CD4-positive, CD25-positive, alpha-beta regulatory T cell (primary cell): Measurements from ENCODE around the gene DYSF. TPM values are rescaled to one million over a fixed set of nuclear protein-coding genes. Genes with fewer than 3 reads are reported as not detected.

ENCODE experiments used
- ATAC-seq, 2 donors: fragments of 150-1000 bp; cut with Tn5 transposase; one replicate each; pipeline ENCODE4 v1.10.0; 2021; ENCODE audit warnings: low read depth in 2 of 2, moderate number of reproducible peaks in 2 of 2, moderate library complexity in 1 of 2
- DNase-seq, 3 donors: peaks; one replicate each; pipeline versions ENCODE4 v3.0.0 to v3.0.0-alpha.2; 2012 to 2022; ENCODE audit warnings: mixed read lengths in 1 of 3
- H3K27ac ChIP-seq: one replicate; pipeline ENCODE4 v1.7.0; 2013; ENCODE audit warnings: mild to moderate bottlenecking, low read length; ENCODE audit not compliant: insufficient read depth, poor library complexity, severe bottlenecking
- H3K27me3 ChIP-seq: one replicate; pipeline ENCODE4 v1.7.0; 2013; ENCODE audit warnings: low read length; ENCODE audit not compliant: control insufficient read depth, insufficient read depth
- H3K36me3 ChIP-seq: one replicate; pipeline ENCODE4 v1.7.0; 2013; ENCODE audit warnings: mild to moderate bottlenecking, low read length, moderate library complexity; ENCODE audit not compliant: control insufficient read depth, insufficient read depth
- H3K4me1 ChIP-seq: 2 replicates; pipeline ENCODE4 v1.7.0; 2013; ENCODE audit warnings: mild to moderate bottlenecking, low read length; ENCODE audit not compliant: insufficient read depth, control insufficient read depth, poor library complexity, severe bottlenecking
- H3K4me3 ChIP-seq: one replicate; pipeline ENCODE4 v1.7.0; 2013; ENCODE audit warnings: low read depth, mild to moderate bottlenecking, low read length, moderate library complexity
- H3K9me3 ChIP-seq, 2 experiments: 1 replicate in 1 of 2; 2 replicates in 1 of 2; pipeline ENCODE4 v1.7.0; 2013; ENCODE audit warnings: low read length in 2 of 2, mild to moderate bottlenecking in 1 of 2, moderate library complexity in 1 of 2; ENCODE audit not compliant: control insufficient read depth in 2 of 2
- H3K27ac Mint-ChIP-seq, 3 donors: one replicate each; pipeline ENCODE4 v1.8.0; 2020 to 2022; ENCODE audit warnings: mild to moderate bottlenecking in 3 of 3, mixed read lengths in 3 of 3, moderate library complexity in 2 of 3
- H3K27me3 Mint-ChIP-seq: one replicate; pipeline ENCODE4 v1.8.0; 2022; ENCODE audit warnings: mild to moderate bottlenecking, mixed read lengths
- H3K36me3 Mint-ChIP-seq: one replicate; pipeline ENCODE4 v1.8.0; 2020; ENCODE audit warnings: mixed read lengths
- H3K4me1 Mint-ChIP-seq, 4 donors: one replicate each; pipeline ENCODE4 v1.8.0; 2020 to 2022; ENCODE audit warnings: mixed read lengths in 4 of 4, mild to moderate bottlenecking in 1 of 4
- H3K4me3 Mint-ChIP-seq, 4 donors: one replicate each; pipeline ENCODE4 v1.8.0; 2020 to 2022; ENCODE audit warnings: mild to moderate bottlenecking in 4 of 4, mixed read lengths in 4 of 4, moderate library complexity in 3 of 4
- H3K9me3 Mint-ChIP-seq, 7 donors: one replicate each; pipeline ENCODE4 v1.8.0; 2020 to 2022; ENCODE audit warnings: mixed read lengths in 7 of 7, mild to moderate bottlenecking in 3 of 7, moderate library complexity in 2 of 7
- polyA plus RNA-seq, 4 donors: library from polyadenylated mRNA; unstranded; fragments of 300-500 nt; fragmentation: Illumina TruSeq; gene quantifications; one replicate each; pipeline ENCODE4 v1.2.3, GENCODE V29; 2021
- total RNA-seq: library from RNA; stranded (reverse); gene quantifications from one replicate; pipeline ENCODE4 v1.2.3, GENCODE V29; 2022

DYSF gene
- total and polyA plus RNA-seq, 5 donors from 2014 or later: 0.10 to 0.13 TPM; not detected in 3

DNA sequence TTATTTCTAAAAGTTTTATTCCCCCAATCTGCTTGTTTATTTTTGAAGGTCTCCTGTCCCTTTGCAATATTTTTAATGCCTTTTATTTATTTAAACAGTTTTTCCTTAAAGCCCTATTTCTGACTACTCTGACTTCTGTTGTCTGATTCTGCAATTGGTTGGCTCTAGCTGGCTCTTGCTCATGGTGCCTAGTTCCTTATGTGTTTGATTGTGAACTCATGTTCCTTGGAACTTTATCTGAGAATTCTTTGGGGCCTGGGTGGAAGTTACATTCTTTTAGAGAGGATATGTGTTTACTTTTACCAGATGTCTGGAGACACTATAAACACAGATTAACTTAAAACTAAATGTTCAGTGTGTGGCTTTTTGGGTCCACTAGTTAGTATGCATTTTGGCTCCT lies 175.9 kb downstream of the DYSF start:
- Histone ChIP-seq H3K36me3 (no peaks in the 10 kb centered on the region), H3K4me3 (no peak overlapping the region), H3K27ac (no peak overlapping the region), H3K4me1 (no peaks in the 10 kb centered on the region), H3K27me3 (peaks cover 11% of the 10 kb centered on the region), H3K9me3 (no peaks in the 10 kb centered on the region)
- Mint-ChIP-seq H3K9me3 (no peaks in the 10 kb centered on the region), H3K27ac (no peak overlapping the region), H3K27me3 (peaks cover 31% of the 10 kb centered on the region), H3K4me3 (no peak overlapping the region), H3K4me1 (no peaks in the 10 kb centered on the region), H3K36me3 (no peaks in the 10 kb centered on the region)
- DNase-seq (no peak), ATAC-seq (no peak)

DNA sequence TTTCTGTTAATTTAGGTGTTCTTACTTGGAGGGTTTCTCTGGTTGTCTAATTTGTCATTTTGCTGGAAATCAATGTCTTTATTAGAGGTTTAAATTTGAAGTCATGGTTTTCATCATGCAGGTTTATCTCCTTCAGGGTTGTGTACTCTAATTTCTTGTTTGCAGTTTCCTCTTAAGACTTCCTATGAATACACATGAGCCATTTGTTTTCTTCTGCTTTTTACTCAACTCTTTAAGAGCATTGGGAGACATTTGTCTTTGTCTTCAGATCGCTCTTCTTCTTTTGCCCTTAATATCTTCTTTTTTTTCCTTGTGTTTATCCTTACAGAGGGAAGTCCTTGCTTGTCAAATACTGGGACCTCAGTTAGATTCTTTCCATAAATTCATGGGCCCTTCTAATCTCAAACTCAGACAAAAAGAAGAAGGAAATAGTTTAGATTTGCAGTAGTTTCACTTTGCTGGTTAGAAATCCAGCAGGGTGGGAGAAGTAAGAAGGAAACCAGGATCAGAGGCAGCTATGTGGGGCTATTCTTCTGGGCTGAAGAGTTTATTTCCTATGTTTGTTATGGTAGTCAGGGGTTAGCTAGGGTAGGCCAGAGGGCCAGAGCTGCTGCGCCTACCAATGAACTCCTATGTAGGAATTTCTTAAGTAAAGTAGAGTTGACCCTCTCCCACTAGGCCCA lies 176.6 kb downstream of the DYSF start:
- Mint-ChIP-seq H3K27ac (no peak overlapping the region), H3K9me3 (no peaks in the 10 kb centered on the region), H3K4me3 (no peak overlapping the region), H3K36me3 (no peaks in the 10 kb centered on the region), H3K4me1 (no peaks in the 10 kb centered on the region), H3K27me3 (peaks cover 31% of the 10 kb centered on the region)
- DNase-seq (no peak), ATAC-seq (no peak)
- Histone ChIP-seq H3K4me1 (no peaks in the 10 kb centered on the region), H3K27ac (no peak overlapping the region), H3K4me3 (no peak overlapping the region), H3K9me3 (no peaks in the 10 kb centered on the region), H3K27me3 (peaks cover 11% of the 10 kb centered on the region), H3K36me3 (no peaks in the 10 kb centered on the region)

DNA sequence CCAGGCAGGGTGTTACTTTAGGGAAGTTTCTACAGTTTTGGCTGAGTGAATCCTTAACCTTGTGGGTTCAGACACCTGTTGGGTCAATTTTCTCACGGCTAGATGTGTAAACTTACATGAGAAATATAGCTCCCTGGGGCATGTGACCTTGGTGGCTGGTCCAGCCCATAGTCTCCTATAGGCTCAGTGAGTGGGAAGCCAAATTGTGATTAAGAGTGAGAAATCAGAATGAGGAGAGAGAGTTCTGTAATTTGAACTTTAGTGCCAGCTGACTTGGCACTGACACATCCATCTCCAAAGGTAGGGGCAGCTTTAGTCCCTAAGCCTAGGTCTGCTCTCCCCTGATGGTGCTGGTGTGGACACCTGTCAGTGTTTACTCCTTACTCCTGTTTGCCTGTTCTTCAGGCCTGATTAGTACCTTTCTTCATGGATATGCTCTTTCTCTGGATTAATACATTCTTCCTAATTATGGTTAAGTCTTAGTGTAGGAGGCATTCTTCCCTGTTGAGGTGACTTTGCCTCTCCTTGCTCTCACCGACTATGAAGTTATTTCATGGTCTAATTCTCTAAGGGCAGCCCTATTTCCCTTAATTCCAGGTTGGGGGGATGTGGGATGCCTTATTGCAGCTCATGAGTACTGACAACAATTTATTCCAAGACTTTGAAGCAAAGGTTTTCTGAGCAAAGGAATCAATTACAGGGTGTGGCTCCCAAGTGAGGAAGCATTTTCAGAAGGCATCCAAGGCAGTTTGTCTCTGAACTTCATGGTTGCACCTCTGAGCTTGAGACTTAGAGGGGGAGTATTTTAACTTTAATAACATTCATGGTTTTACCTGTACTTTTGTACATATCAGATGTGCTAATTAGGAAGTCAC lies 177.3 kb downstream of the DYSF start:
- Mint-ChIP-seq H3K4me3 (no peak overlapping the region), H3K9me3 (no peaks in the 10 kb centered on the region), H3K36me3 (no peaks in the 10 kb centered on the region), H3K4me1 (no peaks in the 10 kb centered on the region), H3K27ac (no peak overlapping the region), H3K27me3 (peaks cover 26% of the 10 kb centered on the region)
- H3K36me3 ChIP-seq: no peaks in the 10 kb centered on the region
- no peak for DNase-seq
- H3K9me3 ChIP-seq: no peaks in the 10 kb centered on the region
- ATAC-seq: no peak
- peaks cover 11% of the 10 kb centered on the region for H3K27me3 ChIP-seq
- no peaks in the 10 kb centered on the region for H3K4me1 ChIP-seq
- H3K4me3 ChIP-seq: no peak overlapping the region
- no peak overlapping the region for H3K27ac ChIP-seq

DNA sequence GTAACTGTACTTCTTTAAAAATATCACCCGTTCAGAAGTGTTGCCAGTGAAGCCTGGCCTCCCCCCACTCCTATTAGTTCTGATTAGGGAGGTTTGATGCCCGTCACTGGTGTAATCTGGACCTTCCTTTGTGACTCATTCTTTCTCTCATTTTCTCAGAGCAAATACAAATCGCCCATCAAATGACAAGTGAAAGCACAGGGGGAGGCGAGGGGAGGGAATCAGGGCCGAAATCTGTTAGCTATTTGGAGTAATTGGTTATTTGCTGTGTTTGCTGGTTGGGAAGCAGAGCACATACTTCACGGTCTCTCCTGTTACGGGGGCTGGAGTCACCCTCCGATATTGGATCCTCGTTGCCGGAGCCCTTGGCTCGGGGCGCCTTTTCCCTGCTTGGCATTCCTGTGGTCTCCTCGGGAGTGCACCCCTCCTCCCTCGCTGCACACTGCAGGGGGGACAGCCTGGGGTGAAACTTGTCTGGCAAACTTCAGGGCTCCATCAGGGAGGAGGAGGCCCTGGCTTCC lies 178.1 kb downstream of the DYSF start:
- Histone ChIP-seq H3K4me3 (no peak overlapping the region), H3K27ac (no peak overlapping the region), H3K27me3 (peaks cover 11% of the 10 kb centered on the region), H3K9me3 (no peaks in the 10 kb centered on the region), H3K4me1 (no peaks in the 10 kb centered on the region), H3K36me3 (no peaks in the 10 kb centered on the region)
- peaks cover 26% of the 10 kb centered on the region for H3K27me3 Mint-ChIP-seq
- DNase-seq: no peak
- ATAC-seq: no peak
- H3K4me1 Mint-ChIP-seq: no peaks in the 10 kb centered on the region
- no peaks in the 10 kb centered on the region for H3K36me3 Mint-ChIP-seq
- H3K4me3 Mint-ChIP-seq: no peak overlapping the region
- no peak overlapping the region for H3K27ac Mint-ChIP-seq
- no peaks in the 10 kb centered on the region for H3K9me3 Mint-ChIP-seq

DNA sequence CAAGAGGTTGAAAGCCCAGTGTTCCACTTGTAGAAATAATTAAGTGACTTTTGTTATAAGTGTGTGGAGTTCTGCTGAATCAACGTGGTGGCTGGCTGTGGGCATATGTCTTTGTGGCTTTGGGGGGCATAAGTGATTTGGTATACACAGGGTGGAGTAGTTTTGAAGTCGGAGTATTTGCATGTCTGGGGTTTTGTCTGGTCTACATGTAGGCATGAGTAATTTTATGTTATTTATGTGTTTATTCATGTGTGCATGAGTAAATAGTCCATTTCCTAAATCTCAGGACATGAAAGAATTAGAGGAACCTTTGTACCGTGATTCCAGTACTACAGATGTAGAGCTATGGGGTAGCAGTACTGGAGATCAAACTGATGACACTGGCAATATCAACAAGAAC lies 179.7 kb downstream of the DYSF start:
- Mint-ChIP-seq H3K27me3 (peaks cover 21% of the 10 kb centered on the region), H3K9me3 (no peaks in the 10 kb centered on the region), H3K4me3 (no peak overlapping the region), H3K27ac (no peak overlapping the region), H3K4me1 (no peaks in the 10 kb centered on the region), H3K36me3 (no peaks in the 10 kb centered on the region)
- H3K4me1 ChIP-seq: no peaks in the 10 kb centered on the region
- H3K27ac ChIP-seq: no peak overlapping the region
- no peak overlapping the region for H3K4me3 ChIP-seq
- H3K27me3 ChIP-seq: peaks cover 8% of the 10 kb centered on the region
- H3K9me3 ChIP-seq: no peaks in the 10 kb centered on the region
- DNase-seq (no peak), ATAC-seq (no peak)
- H3K36me3 ChIP-seq: no peaks in the 10 kb centered on the region

DNA sequence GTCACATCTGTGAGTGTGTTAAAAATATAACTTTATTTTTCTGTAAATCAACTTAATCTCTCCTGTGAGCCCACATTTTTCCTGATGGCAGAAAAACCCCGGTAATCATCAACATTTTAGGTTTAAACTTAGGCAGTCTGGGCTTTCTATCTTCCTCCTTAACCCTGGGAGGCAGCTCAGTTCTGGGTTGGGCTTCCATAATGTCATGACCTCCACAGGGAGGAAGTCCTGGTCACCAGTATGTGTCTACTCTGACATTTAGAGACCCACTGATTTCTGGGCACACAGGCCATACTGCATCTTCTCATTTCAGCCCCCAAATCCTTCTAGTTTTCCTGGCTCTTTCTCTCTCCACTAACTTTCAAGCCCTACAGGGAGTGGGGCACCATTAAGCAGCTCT lies 181.2 kb downstream of the DYSF start:
- H3K36me3 Mint-ChIP-seq: no peaks in the 10 kb centered on the region
- DNase-seq: no peak
- peaks cover 12% of the 10 kb centered on the region for H3K27me3 Mint-ChIP-seq
- no peak overlapping the region for H3K4me3 ChIP-seq
- no peak overlapping the region for H3K27ac ChIP-seq
- no peak for ATAC-seq
- no peaks in the 10 kb centered on the region for H3K4me1 ChIP-seq
- no peaks in the 10 kb centered on the region for H3K9me3 Mint-ChIP-seq
- peaks cover 8% of the 10 kb centered on the region for H3K27me3 ChIP-seq
- no peak overlapping the region for H3K4me3 Mint-ChIP-seq
- H3K9me3 ChIP-seq: no peaks in the 10 kb centered on the region
- H3K36me3 ChIP-seq: no peaks in the 10 kb centered on the region
- no peak overlapping the region for H3K27ac Mint-ChIP-seq
- H3K4me1 Mint-ChIP-seq: no peaks in the 10 kb centered on the region

DNA sequence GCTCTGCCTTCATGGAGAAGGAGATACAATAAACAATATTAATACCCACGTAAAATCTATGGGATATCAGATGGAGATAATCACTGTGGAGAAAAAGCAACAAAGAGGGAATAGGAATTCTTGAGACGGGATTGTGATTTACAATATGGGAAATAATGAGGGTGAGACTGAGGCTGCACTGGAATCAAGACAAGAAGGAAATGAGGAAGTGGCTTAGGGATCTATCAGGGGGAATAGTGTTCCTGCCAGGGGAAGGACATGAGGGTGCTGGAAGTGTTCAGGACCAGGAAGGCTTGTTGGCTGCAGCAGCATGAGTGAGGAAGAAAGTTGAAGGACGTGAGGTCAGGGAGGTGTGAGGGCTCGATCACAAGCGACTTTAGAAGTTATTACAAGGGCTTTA lies 182.4 kb downstream of the DYSF start:
- Mint-ChIP-seq H3K4me3 (no peak overlapping the region), H3K4me1 (no peaks in the 10 kb centered on the region), H3K27me3 (peaks cover 4% of the 10 kb centered on the region), H3K9me3 (no peaks in the 10 kb centered on the region), H3K36me3 (no peaks in the 10 kb centered on the region), H3K27ac (no peak overlapping the region)
- no peak overlapping the region for H3K4me3 ChIP-seq
- no peaks in the 10 kb centered on the region for H3K4me1 ChIP-seq
- no peak overlapping the region for H3K27ac ChIP-seq
- DNase-seq (no peak), ATAC-seq (no peak)
- H3K27me3 ChIP-seq: peaks cover 6% of the 10 kb centered on the region
- H3K9me3 ChIP-seq: no peaks in the 10 kb centered on the region
- H3K36me3 ChIP-seq: no peaks in the 10 kb centered on the region
